ENCODE measurements around the gene ATG2B. TPM values are rescaled to one million over a fixed set of nuclear protein-coding genes. Genes with fewer than 3 reads are reported as not detected.

ATG2B gene
- polyA plus RNA-seq, 3 donors, result 0.94 to 6.7 (median 1.3) TPM

DNA sequence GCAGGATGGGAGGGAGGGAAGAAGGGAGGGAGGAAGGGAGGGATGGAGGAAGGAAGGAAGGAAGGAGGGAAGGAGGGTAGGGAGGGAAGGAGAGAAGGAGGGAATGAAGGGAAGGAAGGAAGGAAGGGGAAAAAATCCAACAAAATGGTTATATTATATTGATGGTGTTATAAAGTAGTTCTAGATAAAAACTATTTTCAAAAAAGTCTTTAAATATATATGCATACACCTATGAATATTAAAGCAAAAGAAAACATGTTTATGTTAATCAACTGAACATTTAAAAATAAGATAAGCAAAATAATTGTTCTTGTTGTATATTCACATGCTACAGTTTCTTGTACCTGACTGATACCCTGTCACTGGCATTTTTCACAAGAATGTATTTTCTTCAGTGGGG, 105.2 kb downstream of the ATG2B start:
- no peak for DNase-seq
- H3K4me1 ChIP-seq (ENCODE audit: control insufficient read depth in 1 of 2, insufficient read depth in 2 of 2, low read length in 2 of 2), result no peaks in the 10 kb centered on the region
- H3K9ac ChIP-seq (ENCODE audit: insufficient read depth, low read length, poor library complexity, severe bottlenecking), result no peak overlapping the region
- peaks cover 3 to 29% (median 13%) of the 10 kb centered on the region in 3 donors for H3K27me3 Mint-ChIP-seq (ENCODE audit: low read depth in 3 of 3)
- H3K4me3 ChIP-seq (replicated peaks in 1 of 3; ENCODE audit: low read depth in 2 of 3, low read length in 3 of 3), result no peak overlapping the region
- no peaks in the 10 kb centered on the region for H3K4me1 Mint-ChIP-seq
- no peak overlapping the region for H3K27ac ChIP-seq (ENCODE audit: low read depth in 1 of 2, low read length in 2 of 2)
- H2AFZ ChIP-seq (ENCODE audit: insufficient read depth, low read depth, low read length, poor library complexity, severe bottlenecking), result no peak overlapping the region
- H3K27ac Mint-ChIP-seq, result no peak overlapping the region
- H3K79me2 ChIP-seq (ENCODE audit: insufficient read depth, low read length), result no peaks in the 10 kb centered on the region
- peaks cover 0 to 8% (median 0%) of the 10 kb centered on the region in 7 donors for H3K9me3 Mint-ChIP-seq
- H3K4me3 Mint-ChIP-seq, result no peak overlapping the region
- no peaks in the 10 kb centered on the region for H3K27me3 ChIP-seq (ENCODE audit: control insufficient read depth in 2 of 2, insufficient read depth in 2 of 2, low read length in 2 of 2)
- intact Hi-C loops (cut with micrococcal nuclease), result no loop called here
- H3K36me3 Mint-ChIP-seq, result no peaks in the 10 kb centered on the region
- H3K36me3 ChIP-seq (replicated peaks in 1 of 2; ENCODE audit: control insufficient read depth in 1 of 2, insufficient read depth in 2 of 2, low read length in 2 of 2), result no peaks in the 10 kb centered on the region
- H3K4me2 ChIP-seq (replicated peaks; ENCODE audit: extremely low read depth, low read length, poor library complexity, severe bottlenecking), result no peak overlapping the region
- H3K9me3 ChIP-seq (replicated peaks in 1 of 2; ENCODE audit: control insufficient read depth in 1 of 2, insufficient read depth in 1 of 2, low read length in 2 of 2), result no peaks in the 10 kb centered on the region
- no peaks in the 10 kb centered on the region for H4K20me1 ChIP-seq (ENCODE audit: insufficient read depth, low read length)
- TF ChIP-seq, protein P1, sequence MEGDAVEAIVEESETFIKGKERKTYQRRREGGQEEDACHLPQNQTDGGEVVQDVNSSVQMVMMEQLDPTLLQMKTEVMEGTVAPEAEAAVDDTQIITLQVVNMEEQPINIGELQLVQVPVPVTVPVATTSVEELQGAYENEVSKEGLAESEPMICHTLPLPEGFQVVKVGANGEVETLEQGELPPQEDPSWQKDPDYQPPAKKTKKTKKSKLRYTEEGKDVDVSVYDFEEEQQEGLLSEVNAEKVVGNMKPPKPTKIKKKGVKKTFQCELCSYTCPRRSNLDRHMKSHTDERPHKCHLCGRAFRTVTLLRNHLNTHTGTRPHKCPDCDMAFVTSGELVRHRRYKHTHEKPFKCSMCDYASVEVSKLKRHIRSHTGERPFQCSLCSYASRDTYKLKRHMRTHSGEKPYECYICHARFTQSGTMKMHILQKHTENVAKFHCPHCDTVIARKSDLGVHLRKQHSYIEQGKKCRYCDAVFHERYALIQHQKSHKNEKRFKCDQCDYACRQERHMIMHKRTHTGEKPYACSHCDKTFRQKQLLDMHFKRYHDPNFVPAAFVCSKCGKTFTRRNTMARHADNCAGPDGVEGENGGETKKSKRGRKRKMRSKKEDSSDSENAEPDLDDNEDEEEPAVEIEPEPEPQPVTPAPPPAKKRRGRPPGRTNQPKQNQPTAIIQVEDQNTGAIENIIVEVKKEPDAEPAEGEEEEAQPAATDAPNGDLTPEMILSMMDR (IDR thresholded peaks at IDR 0.05), result no peak

DNA sequence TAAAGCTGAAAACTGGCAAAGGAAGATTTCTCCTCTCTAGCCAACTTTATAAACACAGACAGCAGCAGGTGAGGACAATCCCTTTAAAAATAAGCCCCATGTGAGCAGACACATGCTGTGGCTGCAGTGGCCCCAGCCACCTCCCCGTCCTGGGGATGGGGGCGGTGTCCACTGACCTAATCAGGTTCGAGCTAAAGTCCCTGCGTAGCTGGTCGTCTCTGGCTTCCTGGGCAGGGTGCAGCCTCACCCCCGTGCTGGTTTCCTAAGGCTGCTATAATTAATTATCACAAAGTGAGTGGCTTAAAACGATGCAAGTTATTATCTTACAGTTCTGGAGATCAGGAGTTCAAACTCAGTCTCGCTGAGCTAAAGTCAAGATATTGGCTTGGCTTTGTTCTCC, 106.1 kb downstream of the ATG2B start:
- H3K9me3 ChIP-seq (replicated peaks in 1 of 2; ENCODE audit: control insufficient read depth in 1 of 2, insufficient read depth in 1 of 2, low read length in 2 of 2), result no peaks in the 10 kb centered on the region
- TF ChIP-seq, protein P1 (IDR thresholded peaks at IDR 0.05), result no peak
- intact Hi-C loops (cut with micrococcal nuclease), result no loop called here
- peaks cover 3 to 30% (median 13%) of the 10 kb centered on the region in 3 donors for H3K27me3 Mint-ChIP-seq (ENCODE audit: low read depth in 3 of 3)
- WGBS (ENCODE audit: insufficient coverage), result 89% methylated on average over 5 of the region's 8 CpGs
- H3K9ac ChIP-seq (ENCODE audit: insufficient read depth, low read length, poor library complexity, severe bottlenecking), result no peak overlapping the region
- no peak overlapping the region for H3K4me3 Mint-ChIP-seq
- H4K20me1 ChIP-seq (ENCODE audit: insufficient read depth, low read length), result no peaks in the 10 kb centered on the region
- no peak overlapping the region for H3K27ac ChIP-seq (ENCODE audit: low read depth in 1 of 2, low read length in 2 of 2)
- no peak overlapping the region for H2AFZ ChIP-seq (ENCODE audit: insufficient read depth, low read depth, low read length, poor library complexity, severe bottlenecking)
- H3K4me3 ChIP-seq (replicated peaks in 1 of 3; ENCODE audit: low read depth in 2 of 3, low read length in 3 of 3), result no peak overlapping the region
- no peak overlapping the region for H3K4me2 ChIP-seq (replicated peaks; ENCODE audit: extremely low read depth, low read length, poor library complexity, severe bottlenecking)
- no peaks in the 10 kb centered on the region for H3K36me3 Mint-ChIP-seq
- DNase-seq, result no peak
- H3K9me3 Mint-ChIP-seq, result peaks cover 0 to 8% (median 0%) of the 10 kb centered on the region in 7 donors
- H3K36me3 ChIP-seq (replicated peaks in 1 of 2; ENCODE audit: control insufficient read depth in 1 of 2, insufficient read depth in 2 of 2, low read length in 2 of 2), result no peaks in the 10 kb centered on the region
- no peaks in the 10 kb centered on the region for H3K27me3 ChIP-seq (ENCODE audit: control insufficient read depth in 2 of 2, insufficient read depth in 2 of 2, low read length in 2 of 2)
- H3K4me1 Mint-ChIP-seq, result no peaks in the 10 kb centered on the region
- no peaks in the 10 kb centered on the region for H3K79me2 ChIP-seq (ENCODE audit: insufficient read depth, low read length)
- no peaks in the 10 kb centered on the region for H3K4me1 ChIP-seq (ENCODE audit: control insufficient read depth in 1 of 2, insufficient read depth in 2 of 2, low read length in 2 of 2)
- no peak overlapping the region for H3K27ac Mint-ChIP-seq
